KBM-7 (cell line): ENCODE data around the gene RUBCN.
A peak's percentile ranks its signal among the peaks of the same experiment; 100 is the strongest.
"Not testable (repeated sequence)": the region's sequence is repeated elsewhere in the genome, so short reads cannot be mapped to it uniquely, and the experiment has no call there.

ENCODE experiments used
- DNase-seq: peaks from one replicate; pipeline ENCODE4 v3.0.0-alpha.2; 2015
- in situ Hi-C: fragments of 300-500 bp; cut with MboI; formaldehyde crosslinking; loops from 2 replicates; pipeline ENCODE4 v1.14.3; 2020; ENCODE audit warnings: low sequenced_read_pairs, low pct_unique_long_range_greater_than_20kb, mixed read lengths

Gene RUBCN

GRCh38 chr3:197694251-197694650 is 42.5 kb downstream of the RUBCN start:
- DNase-seq = no peak
- in situ Hi-C loops = no loop called here

GRCh38 chr3:197692641-197693040 is 44.1 kb downstream of the RUBCN start:
- in situ Hi-C loops = no loop called here
- no peak for DNase-seq

DNA sequence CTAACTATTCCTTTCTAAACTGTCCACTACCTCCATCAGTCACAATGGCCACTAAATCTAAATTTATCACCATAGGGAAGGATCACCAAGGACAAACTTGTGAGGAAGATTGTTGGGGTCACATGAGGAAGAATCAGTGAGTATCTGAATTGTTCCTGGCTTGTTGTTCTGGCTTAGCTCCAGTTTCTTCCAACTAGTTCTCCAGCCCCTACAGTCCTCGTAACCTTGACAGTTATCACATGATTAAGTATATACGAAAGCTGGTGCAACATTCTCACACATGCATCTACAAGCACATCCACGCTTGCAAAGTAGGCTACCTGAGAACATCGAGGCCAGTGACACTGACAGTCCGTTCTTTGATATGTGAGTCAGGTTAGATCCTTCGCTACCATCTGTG is 46.0 kb downstream of the RUBCN start:
- DNase-seq = no peak
- in situ Hi-C loops = no loop called here

DNA sequence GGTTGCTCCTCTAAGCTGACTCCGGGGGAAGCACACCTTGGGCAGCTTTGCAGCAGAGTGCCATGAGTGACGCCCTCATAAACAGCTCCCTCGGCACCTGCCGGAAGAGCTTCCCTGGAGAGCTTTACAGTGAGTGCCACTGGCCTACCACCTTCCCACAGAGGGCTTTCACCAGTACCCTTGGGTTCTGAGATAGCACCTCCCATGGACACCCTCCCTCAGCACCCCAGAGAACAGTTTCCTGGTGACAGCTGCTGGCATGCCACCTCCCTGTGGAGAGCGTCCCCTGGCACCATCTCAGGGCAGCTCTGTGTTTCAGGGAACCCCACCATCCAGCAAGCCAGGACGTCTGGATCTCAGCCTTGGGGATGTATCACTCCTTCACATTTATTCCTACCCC is 49.1 kb downstream of the RUBCN start:
- no peak for DNase-seq
- in situ Hi-C loops = no loop called here

DNA sequence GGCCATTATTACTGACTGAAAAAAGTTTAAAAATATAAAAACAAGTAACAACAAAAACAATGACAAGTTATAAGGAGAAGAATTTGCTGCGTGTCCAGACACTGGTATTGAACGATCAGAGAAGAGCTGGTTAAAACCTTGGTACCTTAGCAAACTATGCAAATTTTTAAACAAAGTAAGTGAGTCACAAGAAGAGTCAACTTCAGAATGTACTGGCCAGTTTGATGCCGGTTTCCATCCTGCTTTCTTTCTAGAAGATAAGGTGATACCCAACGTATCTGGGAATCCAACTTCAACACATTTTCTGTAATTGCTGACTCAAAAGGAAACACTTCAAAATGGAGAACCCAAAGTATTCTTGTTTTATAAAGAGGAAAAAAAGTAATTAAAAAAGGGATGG is 49.8 kb downstream of the RUBCN start:
- no peak for DNase-seq
- in situ Hi-C loops = no loop called here

GRCh38 chr3:197685546-197685945 is 51.2 kb downstream of the RUBCN start:
- in situ Hi-C loops = no loop called here
- no peak for DNase-seq

- in situ Hi-C loops = no loop called here
- no peak for DNase-seq
Observed at GRCh38 chr3:197683191-197683590, 53.5 kb downstream of the RUBCN start.

GRCh38 chr3:197682713-197683112 is 54.0 kb downstream of the RUBCN start:
- in situ Hi-C loops = no loop called here
- peak; percentile 7 for DNase-seq

GRCh38 chr3:197680955-197681521 is 55.7 kb downstream of the RUBCN start:
- no peak for DNase-seq
- in situ Hi-C loops = no loop called here

- in situ Hi-C loops = no loop called here
- DNase-seq = no peak
Observed at GRCh38 chr3:197675951-197676350, 60.8 kb downstream of the RUBCN start.

DNA sequence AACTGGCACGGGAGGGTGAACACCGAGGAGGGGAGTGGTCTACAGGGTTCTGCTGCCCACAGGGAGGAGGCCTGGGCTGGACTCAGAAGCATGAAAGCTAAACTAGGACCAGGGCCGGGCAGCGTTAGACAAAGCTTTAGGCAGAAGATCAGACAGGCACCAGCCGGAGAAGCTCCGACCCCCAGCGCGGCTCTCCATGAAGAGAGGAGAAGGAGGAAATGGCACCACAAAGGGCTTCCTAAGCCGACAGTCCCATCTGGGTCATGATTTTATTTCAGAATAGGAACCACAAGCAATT is 61.2 kb downstream of the RUBCN start:
- no peak for DNase-seq
- in situ Hi-C loops = no loop called here

DNA sequence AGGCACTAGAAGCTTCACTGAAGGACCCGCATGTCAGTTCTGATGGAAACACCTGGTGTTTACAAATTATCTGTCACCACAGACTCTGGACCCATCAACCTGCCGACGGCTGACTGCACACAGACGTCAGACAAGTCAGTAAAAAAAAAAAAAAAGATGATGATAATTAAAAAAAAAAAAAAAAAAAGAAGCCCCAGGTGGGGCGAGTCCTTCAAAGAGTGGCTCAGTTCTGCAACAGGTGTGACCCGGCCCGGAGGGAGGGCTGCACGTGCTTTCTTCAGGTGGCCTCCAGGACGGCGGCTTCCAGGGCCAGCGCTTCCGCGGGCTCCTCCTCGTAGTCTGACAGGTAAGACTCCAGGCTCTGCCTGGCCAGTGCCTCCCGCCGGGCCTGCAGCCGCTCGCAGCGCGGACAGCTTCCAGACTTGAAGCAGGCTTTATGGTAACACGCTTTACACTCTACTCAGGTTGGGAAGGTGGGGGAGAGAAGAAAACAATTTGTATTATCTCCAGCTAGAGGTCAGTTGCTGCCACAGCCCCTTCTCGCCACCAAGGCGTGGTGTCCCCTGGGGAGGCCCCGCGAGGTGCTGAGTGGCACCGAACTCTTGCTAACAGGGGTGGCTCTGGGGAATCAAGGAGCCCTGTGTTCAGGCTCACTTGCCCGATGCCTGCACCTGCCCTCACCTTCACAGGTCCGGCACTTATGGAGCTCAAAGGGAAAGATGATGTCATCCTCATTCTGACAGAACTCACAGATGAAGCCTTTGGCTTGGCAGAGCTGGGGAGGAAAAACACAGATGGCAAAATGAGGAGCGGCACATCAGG is 61.8 kb downstream of the RUBCN start:
- DNase-seq = no peak
- in situ Hi-C loops = no loop called here

DNA sequence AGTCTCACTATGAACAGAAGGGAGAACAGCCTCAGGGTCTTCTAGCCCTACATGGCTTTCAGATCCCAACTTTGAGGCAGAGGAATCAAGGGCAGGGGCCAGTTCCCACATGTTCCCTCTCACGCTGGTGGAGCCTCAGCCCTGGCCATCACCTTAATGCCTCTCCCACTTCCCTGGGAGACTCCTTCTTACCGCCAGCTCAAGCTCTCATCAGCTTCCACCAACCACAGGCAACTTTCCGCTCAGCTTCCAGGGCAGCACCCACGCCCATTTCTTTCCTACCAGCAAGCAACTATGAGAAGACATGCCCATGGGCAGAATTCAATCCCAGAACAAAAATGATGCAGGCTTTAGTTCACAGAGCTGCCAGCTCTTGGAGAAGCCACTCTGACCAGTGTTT is 63.5 kb downstream of the RUBCN start:
- in situ Hi-C loops = no loop called here
- DNase-seq = no peak

DNA sequence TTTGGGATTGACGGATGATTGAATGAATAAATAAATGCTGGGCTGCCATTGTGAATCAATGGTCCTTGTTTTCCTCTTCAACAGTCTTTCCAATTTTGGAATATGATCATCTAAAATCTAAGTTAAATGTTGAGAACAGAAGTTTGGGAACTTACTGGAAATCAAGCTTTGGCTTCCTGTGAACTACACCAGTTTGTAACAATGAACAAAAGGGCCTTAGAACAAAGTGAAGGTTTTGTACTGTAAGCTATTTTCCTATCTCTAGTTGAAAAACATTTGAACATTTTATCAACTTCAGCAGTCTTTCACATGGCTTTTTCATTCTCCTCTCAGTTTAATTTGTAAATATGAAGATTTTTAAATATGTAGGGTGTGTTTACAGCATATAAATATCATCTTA is 66.3 kb downstream of the RUBCN start:
- no peak for DNase-seq

GRCh38 chr3:197667968-197668367 is 68.7 kb downstream of the RUBCN start:
- in situ Hi-C loops = no loop called here
- DNase-seq = no peak

More for the DNA sequence above, 66.3 kb downstream of the RUBCN start:
- in situ Hi-C loops = no loop called here

DNA sequence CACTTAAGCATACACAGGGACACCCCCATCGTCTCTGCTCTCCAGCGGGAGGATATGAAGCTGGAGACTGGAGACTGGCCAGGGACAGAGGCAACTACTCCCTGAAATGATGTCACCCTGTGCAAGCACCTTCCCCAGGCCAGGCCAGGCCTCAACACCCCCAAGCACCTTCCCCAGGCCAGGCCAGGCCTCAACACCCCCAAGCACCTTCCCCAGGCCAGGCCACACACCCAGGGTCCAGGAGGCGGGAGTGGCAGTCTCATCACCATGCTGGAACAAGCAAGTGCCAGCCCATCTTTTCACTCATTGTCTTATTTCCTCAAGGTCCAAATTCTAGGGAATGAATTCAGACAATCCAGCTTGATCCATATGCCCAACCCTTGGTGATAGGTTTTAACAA is 69.4 kb downstream of the RUBCN start:
- in situ Hi-C loops, DNase-seq: not testable (repeated sequence)

DNA sequence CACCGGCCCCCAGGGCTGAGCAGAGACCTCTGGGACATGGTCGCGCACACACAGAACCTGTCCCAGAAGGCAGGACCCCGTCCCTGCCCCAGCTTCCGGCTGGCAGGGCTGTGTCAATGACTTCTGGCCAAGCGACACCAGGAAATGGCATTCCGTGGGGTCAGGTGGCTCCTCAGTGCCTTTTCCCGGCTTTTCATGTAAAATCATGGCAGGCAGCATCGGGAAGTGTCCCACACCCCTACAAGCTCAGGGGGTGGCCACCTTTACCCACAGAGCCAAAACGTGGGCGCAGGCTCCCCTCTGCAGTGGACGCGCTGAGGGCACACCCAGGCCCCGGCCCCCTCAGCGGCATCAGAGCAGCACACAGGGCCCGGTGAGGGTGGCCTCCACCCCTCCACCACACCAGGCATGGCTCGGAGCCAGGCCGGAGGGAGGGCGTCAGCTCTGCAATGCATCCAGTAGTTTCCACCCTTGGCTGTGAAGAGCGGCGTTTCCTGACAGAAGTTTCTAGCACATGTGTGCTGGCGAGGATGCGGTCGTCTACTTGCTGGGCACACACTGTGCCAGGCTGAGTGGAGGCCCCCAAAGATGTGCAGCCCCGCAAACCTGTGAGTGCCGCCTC is 70.4 kb downstream of the RUBCN start:
- in situ Hi-C loops, DNase-seq: not testable (repeated sequence)

GRCh38 chr3:197665549-197665948 is 71.2 kb downstream of the RUBCN start:
- DNase-seq, in situ Hi-C loops: not testable (repeated sequence)

- in situ Hi-C loops, DNase-seq: not testable (repeated sequence)
Observed at GRCh38 chr3:197665142-197665491, 71.6 kb downstream of the RUBCN start.

GRCh38 chr3:197664414-197665141 is 72.1 kb downstream of the RUBCN start:
- DNase-seq, in situ Hi-C loops: not testable (repeated sequence)
